HUDEP-2 (cell line): Measurements from ENCODE around the gene HAS3.
"Not testable (repeated sequence)": the region's sequence is repeated elsewhere in the genome, so short reads cannot be mapped to it uniquely, and the experiment has no call there.

Experiments used
- DNase-seq, 76 experiments: peaks; one replicate each; lab custom pipeline; 2025; ENCODE audit not compliant: unreplicated experiment in 76 of 76; lab: John Stamatoyannopoulos, UW

Gene HAS3, protein sequence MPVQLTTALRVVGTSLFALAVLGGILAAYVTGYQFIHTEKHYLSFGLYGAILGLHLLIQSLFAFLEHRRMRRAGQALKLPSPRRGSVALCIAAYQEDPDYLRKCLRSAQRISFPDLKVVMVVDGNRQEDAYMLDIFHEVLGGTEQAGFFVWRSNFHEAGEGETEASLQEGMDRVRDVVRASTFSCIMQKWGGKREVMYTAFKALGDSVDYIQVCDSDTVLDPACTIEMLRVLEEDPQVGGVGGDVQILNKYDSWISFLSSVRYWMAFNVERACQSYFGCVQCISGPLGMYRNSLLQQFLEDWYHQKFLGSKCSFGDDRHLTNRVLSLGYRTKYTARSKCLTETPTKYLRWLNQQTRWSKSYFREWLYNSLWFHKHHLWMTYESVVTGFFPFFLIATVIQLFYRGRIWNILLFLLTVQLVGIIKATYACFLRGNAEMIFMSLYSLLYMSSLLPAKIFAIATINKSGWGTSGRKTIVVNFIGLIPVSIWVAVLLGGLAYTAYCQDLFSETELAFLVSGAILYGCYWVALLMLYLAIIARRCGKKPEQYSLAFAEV

GRCh38 chr16:69105501-69106361, at the start of gene HAS3:
Gene HAS3 (plus strand): TSS chr16:69105653. CDS start chr16:69109396, 3,743 bp downstream.
- DNase-seq = peak in 46 of 76 experiments; percentile 6 to 57 (median 32)

DNA sequence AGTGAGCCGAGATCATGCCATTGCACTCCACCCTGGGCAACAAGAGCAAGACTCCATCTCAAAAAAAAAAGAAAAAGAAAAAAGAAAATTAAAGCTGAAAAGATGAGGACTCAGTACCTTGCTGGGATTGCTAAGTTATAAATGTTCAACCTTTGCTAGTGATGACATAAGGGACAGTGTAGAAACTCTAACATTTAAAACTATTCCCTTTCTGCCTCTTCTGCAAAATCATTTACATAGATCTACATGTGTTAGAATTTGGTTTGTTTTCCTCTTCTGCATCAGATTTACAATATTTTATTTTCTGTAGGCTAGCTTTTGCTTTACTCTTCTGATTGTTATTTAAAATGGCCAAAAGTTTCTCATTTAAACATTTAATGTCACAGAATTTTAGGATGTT, 49.5 kb upstream of the HAS3 start:
- DNase-seq = no peak

- no peak for DNase-seq
Measured at GRCh38 chr16:69056421-69056820, 49.0 kb upstream of the HAS3 start.

DNA sequence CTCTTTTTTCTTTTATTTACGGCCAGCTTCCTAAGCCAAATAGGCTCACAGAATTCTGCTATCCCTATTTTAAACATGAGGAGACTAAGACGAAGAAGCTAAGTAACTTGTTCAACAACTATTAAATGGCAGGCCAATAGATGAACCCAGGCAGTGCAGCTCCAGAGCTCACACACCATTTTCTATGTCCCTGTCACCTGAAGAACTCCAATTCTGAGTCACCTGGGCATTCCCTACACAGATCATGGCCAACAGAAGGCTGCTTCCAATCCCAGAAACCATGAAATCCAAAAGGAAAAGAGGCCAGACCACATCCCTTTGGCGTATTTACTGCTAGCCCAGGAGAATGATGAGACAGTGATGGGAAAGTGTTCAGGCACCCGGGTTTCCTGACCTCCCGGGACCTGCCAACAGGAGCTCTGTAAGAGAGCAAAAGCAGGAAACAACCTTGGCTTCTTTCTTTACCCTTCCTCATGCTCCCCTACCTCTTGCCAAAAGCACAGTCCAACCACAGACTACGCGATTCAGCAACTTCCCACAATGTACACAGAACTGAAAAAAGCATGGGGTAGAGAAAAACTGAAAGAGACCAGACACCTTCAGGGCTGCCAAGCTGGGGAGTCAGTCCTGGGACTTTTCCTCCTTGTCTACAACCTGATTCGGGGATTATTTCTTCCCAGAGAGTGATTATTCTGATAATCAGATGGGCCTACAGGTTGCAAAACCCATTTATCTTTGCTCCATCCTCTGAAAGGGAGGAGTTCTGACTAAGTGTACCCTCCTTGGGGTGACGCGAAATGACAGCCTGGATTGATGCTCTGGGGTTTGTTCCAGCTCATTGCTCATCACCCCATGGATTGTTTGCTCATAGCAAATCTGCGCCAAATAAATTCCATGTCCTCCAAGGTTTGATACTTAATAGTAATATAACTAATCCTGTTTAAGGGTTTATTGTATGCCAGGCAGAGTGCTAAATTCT, 47.8 kb upstream of the HAS3 start:
- DNase-seq = no peak

DNA sequence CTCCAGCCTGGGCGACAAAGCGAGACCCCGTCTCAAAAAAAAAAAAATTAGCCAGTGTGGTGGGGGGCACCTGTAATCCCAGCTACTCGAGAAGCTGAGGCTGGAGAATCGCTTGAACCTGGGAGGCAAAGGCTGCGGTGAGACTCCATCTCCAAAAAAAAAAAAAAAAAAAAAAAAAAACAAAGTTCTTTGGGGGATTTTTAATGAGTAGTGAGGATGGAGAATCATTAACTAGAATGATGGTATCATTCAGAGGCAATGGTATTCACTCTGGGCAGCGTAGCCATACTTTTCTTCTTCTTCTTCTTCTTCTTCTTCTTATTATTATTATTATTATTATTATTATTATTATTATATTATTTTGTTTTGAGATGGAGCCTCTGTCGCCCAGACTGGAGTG, 42.0 kb upstream of the HAS3 start:
- not testable (repeated sequence) for DNase-seq

GRCh38 chr16:69064124-69064763, 41.2 kb upstream of the HAS3 start:
- no peak for DNase-seq

DNA sequence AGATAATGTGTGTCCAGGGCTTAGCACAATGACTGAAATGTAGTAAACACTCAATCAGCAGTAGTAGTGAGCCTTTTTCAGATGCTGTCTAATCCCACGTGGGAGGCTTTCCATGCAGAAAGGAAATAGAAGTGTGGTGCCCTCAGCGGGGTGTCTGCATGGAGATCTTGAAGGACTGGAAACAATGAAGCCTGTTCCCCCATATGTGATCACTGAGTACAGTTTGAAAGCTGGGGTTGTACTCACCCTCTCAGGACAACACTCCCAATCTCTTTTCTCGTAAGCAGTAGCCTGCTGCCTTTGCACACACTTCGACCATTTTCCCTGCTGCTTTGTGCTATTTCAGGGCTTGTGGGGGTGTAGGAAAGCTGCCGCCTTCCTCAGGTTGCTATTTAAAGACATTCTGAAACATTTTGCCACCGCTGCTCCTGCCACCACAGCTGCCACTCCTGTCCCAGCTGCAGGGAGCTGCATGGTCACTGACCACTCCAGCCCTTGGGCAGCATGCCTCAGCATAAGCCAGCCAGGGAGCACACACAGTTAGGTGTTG, 40.6 kb upstream of the HAS3 start:
- DNase-seq = no peak

- DNase-seq = no peak
Measured at GRCh38 chr16:69069504-69069903, 35.9 kb upstream of the HAS3 start.

DNA sequence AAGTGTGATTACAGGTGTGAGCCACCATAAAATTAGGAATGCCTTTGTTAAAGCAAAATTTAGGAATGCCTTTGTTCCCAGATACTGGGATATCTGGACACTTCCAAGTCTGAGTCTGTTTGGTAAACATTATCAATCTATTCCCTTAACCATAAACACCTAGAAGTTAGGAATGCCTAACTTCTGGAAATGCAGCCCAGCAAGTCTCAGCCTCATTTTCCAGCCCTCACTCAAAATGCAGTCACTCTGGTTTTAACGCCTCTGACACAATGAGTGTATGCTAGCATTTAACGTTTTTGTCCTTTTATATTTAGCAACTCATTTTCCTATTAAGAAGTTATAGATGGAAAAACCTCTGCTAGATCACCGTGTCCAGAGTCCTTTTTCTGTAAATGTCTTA, 34.4 kb upstream of the HAS3 start:
- DNase-seq = no peak

DNA sequence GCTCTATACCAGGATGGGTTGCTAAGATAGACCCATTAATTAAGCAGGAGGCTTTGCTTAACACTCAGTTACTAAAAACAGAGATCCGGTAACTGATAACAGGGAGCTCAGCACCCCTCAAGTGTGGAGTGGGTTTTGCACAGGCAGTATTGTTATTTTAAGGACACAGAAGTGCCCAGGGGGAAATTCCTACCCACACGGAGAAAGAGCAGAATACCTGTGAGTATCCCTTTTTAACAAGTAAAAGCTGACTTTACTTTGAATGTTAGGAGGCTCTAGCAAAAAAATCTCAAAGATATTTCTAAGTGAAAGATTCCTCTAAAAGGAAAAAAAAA, 32.8 kb upstream of the HAS3 start:
- no peak for DNase-seq

- no peak for DNase-seq
Measured at GRCh38 chr16:69073181-69073702, 32.2 kb upstream of the HAS3 start.

GRCh38 chr16:69077251-69077650, 28.2 kb upstream of the HAS3 start:
- no peak for DNase-seq

DNA sequence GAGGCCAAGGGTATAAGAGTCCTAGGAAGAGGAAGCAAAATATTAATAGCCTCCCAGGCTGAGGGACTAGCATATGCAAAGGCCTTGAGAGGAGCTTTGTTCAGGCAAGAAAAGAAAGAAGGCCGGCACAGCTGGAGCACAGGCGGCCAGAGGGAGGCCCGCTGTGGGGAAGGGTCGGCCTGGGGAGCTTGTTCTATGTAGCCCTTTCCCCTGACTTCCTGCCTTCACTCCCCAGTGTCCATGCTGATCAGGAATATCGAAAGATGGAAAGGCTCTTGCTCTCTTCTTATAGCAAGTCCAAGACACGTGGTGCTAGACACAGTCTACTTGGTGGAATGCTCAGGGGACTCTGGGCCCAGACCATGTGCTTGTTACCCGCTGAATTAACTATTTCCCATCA, 27.4 kb upstream of the HAS3 start:
- DNase-seq = no peak

GRCh38 chr16:69079697-69080096, 25.8 kb upstream of the HAS3 start:
- DNase-seq = no peak

DNA sequence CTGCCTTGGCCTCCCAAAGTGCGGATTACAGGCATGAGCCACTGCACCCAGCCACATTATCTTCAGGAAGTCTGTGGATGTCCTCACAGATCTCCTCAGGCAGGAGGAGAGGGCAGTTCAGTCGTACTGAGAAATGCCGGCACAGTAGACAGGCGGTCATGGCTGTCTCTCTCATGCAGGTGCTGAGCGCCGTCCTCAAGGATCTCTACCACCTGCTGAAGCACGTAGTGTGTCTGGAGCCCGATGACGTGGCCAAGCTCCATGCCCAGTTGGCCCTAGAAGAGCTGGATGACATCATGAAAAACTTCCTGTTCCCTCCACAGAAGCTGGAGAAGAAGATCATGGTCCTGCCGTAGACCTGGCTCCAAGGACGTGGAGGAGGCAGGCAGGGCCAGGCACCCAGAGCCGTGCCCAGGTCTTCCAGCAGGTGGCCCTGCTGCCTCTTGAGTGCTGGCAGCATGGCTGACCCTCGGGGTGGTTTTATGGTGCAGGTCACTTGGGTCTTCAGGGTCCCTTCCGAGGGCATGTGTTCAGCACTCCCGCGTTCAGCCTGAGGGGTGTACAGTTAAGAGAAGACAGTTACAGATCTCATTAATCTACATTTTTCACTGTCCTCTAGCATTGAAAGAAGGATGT, 22.0 kb upstream of the HAS3 start:
- no peak for DNase-seq

DNA sequence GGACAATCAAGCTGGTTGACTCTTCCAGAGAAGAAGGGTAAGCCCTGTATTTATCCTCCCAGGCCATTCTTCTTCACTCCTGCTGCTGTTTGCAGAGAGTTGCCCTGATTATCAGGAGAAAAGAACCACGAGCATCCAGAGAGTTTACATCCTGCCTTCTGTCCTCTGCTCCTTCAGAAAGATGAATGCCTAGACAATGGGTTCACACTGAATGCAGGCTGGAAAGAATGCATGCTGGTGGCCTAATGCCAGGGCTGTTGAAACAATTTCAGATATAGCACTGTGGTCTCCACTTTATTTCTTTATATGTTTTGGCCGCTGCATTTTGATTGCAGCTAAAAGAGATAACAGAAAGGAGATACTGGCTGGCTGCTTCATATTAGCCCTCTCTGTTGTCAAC, 21.2 kb upstream of the HAS3 start:
- DNase-seq = no peak

DNA sequence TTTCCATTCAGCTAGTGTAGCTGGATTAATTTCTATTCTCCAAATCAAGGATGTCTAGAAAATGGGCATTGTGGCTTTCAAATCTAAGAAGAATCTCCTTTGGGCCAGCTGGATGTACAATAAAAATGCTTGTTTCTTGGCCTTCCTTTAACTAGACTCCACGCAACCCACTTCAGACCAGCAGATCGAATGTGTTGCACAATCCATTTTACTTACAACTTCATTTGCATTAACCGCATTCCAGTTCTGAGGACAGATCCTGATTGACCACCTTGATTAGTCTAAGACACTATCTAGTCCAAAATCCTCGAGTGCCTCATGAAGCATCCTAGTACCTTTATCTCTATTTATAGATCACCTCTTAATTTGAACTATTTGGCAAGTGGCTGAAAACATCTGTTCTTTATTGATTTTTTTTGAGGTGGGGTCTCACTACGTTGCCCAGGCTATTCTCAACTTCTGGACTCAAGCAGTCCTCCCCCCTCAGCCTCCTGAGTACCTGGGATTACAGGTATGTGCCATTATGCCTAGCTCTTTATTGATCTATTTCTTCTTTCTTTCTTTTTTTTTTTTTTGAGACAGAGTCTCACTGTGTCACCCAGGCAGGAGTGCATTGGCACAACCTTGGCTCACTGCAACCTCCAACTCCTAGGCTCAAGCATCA, 20.3 kb upstream of the HAS3 start:
- no peak for DNase-seq

GRCh38 chr16:69087161-69087581, 18.3 kb upstream of the HAS3 start:
- no peak for DNase-seq
